ENCODE measurements around the gene SPRR1A.

GRCh38 chr1:152957561-152957960, 26.3 kb upstream of the SPRR1A start:
- no peak for TF ChIP-seq RAD21 (IDR thresholded peaks at IDR 0.05; ENCODE audit: insufficient read depth, low read depth, low read length)
- no peak for TF ChIP-seq POLR2A (IDR thresholded peaks at IDR 0.05; ENCODE audit: low read depth, low read length)
- no peak for TF ChIP-seq MAX (IDR thresholded peaks at IDR 0.05; ENCODE audit: low read depth, low read length)
- no peak for TF ChIP-seq NFIC (IDR thresholded peaks at IDR 0.05; ENCODE audit: low read depth, low read length)
- no peak for TF ChIP-seq EP300 (IDR thresholded peaks at IDR 0.05; ENCODE audit: borderline replicate concordance in 1 of 2, control insufficient read depth in 1 of 2, low read depth in 2 of 2, low read length in 2 of 2)
- no peak for TF ChIP-seq TCF12 (IDR thresholded peaks at IDR 0.05; ENCODE audit: low read depth, low read length)
- no peak for TF ChIP-seq MYC (IDR thresholded peaks at IDR 0.05; ENCODE audit: insufficient read depth, insufficient read length, insufficient replicate concordance, low read length, severe bottlenecking)
- no peak for TF ChIP-seq CTCF (IDR thresholded peaks at IDR 0.05 in 2 of 3, conservative IDR thresholded peaks at IDR 0.05 in 1 of 3; ENCODE audit: control insufficient read depth in 2 of 3, extremely low read depth in 1 of 3, insufficient read depth in 1 of 3, low read depth in 3 of 3, low read length in 3 of 3)
- no peak for TF ChIP-seq ELK1 (IDR thresholded peaks at IDR 0.05; ENCODE audit: low read depth, low read length)

All from GM12878 (cell line).